ENCODE measurements around the gene RRBP1.

RRBP1 gene

DNA sequence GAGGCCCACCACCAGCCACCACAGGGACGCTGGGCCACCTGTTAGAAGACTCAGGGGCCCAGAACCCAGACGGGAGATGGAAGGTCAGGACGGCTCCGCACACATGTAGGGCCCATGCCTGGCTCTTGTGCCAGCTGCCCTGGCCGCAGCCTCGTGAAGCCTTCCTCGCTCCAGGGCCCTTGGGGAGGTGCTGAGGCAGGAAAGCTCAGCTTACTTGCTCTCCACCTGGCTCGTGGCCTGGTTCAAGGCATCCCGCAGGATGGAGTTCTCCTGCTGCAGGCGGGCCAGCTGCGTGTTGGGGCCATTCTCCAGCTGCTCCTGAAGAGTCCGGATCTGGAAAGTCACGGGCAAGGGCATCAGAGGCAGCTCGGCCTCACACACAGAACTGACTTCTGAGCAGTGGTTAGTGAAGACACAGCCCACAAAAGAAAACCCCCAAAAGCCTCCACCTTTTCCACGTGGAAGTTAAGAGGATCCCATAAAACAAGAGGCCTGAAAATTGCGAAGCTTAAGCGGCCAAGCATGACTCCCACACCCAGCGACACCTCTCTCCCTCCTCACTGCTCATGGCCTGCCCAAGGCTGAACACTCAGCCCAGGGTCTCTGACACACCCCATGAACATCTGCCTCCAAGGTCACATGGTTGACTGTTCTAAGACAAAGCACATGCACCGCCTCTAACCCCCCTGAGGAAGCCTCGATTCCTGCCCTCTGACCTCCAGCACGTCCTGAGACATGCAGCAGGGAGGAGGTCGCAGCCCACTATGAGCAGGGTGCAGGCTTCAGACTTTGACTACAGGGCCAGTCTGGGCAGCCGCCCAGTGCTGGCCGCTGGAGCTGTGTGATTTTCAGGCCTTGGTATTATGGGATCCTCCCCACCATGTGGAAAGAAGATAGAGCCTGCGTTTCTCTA, 46.5 kb downstream of the RRBP1 start:
- no peak for DNase-seq (ENCODE audit: low spot score)

DNA sequence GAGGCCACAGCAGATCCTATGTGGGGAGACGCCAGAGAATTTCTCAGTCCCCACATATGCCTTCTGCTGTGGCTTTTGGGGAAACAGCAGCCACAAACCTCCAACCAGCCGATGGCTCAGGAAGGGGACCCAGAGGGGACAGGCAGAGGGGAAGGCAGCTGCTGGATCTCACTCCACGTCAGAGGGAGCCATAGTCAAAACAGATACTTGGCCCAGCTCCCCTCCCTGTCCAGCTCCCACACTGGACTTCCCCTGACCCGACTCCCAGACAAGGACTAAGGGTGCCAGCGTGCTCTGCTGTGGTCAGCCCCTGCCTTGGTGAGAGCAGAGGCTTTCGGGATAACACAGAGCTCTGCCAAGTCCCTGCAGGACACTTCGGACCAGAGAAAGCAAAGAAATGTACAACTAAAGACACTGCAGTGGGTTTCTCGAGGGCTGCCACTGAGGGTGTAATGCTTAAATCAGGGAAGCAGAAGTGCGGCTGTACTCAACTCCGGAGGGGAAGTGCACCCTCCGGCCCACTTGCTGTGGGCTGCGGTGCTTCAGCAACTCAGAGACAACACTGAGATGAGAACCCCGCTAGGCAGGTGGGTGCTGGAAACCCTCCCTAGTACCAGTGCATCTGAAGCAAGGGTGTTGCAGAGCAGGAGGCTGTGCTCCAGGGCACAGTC, 47.2 kb downstream of the RRBP1 start:
- peak; percentile 73 for DNase-seq (ENCODE audit: low spot score)

DNA sequence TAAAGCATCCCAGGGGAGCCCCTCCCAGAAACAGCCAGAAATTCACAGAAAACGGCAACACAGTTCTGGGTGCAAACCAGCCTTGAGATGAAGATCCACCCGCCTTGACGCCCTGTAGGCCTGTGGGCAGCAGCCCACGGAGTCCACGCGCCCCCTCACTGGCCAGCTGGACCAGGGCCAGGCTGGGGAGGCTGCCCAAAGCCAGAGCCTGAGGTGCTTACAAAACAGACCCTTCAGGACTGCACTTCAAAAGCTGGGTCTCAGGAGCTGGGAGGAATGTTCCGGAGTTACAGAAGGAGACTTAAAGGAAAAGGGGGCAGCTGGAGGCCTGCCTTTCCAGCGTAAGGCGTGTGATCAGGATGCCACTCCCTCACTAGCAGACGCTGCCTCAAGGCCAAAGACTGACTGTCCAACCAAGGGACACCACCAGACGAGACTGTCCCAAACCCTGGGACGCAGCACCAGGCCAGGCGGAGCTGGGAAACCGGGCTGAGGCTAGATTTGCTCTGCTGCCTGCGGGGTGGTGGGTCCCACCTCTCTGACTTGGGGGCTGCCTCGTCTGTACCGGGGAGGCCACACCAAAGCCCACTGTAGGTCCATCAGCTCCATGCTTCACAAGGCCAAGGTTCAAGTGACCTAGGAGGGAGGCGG, 48.1 kb downstream of the RRBP1 start:
- no peak for DNase-seq (ENCODE audit: low spot score)

DNA sequence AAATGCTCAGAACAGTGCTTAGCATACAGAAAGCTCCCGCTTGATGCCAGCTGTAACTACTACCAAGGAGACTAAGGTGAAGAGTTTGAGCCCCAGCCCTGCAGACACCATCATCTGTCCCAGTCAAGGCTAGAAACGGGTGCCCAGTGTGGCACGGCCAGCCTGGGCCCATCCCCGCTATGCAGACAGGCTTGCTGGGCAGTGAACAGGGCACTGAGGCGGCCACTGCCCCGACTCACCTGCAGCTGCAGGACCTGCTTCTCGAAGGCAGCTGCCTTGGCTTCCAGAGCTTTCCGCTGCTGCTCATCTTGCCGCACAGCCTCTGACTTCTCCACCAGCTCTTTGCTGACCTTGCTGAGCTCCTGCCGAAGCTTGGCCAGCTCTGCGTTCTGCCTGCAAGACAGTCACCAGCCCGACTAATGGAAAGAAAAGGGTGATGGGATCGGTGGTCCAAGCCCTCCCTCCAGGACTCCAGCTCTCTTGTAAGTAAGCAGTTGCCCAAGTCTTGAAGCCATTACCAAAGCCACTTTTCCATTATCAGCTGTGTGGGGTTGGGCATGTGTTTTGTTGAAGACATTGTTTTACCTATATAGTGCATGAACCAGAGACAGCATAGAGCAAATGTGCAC, 48.7 kb downstream of the RRBP1 start:
- DNase-seq (ENCODE audit: low spot score), result no peak

DNA sequence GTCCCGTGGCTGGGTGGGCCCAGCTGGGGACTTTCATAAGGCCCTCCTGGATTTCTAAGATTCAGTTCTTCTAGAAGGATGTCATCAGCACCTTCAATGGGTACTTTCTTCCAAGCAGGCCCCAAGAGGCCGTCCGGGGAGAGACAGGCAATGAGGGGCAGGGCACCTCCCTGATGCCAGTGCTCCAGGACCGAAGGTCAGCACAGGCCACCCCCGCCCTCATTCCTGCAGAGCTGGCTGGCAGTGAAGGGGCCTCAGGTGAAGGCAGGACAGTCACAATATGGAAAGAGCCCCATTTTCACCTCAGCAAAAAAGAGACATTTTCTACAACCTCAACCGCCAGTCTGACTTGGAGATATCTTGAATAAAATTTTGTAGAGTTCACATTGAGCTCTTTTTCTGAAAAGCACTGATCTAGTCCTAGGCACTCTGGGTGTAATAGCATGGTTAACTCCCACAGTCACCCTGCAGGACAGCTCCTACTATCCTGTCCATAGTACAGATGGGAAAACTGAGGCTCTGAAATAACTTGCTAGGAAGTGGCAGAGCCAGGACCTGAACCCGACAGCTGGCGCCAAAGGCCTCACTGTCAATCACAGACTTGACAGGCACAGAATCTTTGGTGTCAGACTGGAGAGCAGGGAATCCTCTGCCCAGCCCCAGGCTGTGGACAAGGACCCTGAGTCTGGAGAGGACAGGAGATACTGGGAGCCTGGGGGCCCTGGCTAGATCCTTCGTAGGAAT, 50.3 kb downstream of the RRBP1 start:
- no peak for DNase-seq (ENCODE audit: low spot score)

GRCh38 chr20:17630806-17631195, 51.2 kb downstream of the RRBP1 start:
- DNase-seq (ENCODE audit: low spot score), result no peak

DNA sequence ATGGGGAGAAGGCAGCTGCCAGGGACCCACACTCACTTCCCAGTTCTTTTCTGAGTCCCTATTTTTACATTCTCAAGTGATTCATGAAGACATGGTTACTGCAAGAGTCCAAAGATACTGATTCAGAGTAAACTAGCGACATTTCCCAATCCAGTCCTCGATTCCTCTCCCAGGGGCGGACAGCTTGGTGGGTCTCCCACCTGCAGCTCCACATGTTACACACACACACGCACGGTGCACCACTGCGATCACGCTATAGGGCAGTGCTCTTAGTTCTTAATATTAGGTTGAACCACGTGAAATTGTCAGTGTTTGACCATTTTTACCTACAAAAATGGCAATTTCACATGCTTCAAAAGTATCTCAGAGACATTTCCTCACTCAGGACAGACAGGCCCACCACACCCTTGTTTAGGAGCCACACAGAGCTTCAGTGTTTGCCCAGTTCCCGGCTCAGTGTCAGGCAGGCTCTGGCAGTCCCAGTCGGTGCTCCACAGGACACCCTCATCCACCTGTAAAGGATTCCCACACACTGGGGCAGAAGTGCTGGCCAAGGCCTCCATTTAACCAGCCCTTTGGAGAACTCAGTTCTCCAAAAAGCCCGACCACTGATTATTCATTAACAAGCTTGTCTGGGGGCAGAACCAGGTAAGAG, 51.8 kb downstream of the RRBP1 start:
- no peak for DNase-seq (ENCODE audit: low spot score)

- no peak for DNase-seq (ENCODE audit: low spot score)
These were observed 52.4 kb downstream of the RRBP1 start for GRCh38 chr20:17629678-17630089.

- no peak for DNase-seq (ENCODE audit: low spot score)
These were observed 53.0 kb downstream of the RRBP1 start for GRCh38 chr20:17629025-17629424.

DNA sequence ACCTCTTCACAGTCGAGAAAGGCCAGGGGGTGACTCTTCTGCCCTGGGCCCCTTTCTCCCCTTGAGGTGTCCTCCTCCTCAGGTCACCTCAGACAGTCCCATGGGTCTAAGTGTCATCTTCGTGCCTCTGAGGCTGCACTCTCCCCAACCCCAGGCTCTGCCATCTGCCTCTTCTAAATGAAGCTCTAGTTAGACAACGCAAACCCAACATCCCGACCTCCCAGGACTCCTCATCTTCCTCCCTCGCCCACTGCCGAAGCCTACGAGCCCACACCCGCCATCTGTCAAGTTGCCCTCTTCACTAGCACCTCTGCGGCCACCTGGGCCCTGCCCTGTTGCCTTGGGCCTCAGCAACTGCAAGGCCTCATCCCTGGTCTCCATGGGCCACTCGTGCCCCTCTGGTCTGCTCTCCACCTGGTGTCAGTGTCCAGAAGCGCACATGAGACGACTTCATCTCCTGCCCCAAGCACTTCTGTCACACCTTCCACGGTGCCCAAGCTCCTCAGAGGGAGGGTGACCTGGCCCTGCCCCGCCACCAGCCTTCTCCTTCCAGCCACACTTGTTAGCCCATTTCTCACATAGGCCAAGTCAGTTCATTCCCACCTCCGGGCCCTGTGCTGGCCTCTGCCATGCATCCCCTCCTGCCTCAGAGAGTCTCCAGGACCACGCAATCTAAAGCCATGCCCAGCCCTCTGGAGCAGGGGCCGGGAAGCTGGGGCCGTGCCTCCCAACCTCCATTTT, 53.8 kb downstream of the RRBP1 start:
- no peak for DNase-seq (ENCODE audit: low spot score)

DNA sequence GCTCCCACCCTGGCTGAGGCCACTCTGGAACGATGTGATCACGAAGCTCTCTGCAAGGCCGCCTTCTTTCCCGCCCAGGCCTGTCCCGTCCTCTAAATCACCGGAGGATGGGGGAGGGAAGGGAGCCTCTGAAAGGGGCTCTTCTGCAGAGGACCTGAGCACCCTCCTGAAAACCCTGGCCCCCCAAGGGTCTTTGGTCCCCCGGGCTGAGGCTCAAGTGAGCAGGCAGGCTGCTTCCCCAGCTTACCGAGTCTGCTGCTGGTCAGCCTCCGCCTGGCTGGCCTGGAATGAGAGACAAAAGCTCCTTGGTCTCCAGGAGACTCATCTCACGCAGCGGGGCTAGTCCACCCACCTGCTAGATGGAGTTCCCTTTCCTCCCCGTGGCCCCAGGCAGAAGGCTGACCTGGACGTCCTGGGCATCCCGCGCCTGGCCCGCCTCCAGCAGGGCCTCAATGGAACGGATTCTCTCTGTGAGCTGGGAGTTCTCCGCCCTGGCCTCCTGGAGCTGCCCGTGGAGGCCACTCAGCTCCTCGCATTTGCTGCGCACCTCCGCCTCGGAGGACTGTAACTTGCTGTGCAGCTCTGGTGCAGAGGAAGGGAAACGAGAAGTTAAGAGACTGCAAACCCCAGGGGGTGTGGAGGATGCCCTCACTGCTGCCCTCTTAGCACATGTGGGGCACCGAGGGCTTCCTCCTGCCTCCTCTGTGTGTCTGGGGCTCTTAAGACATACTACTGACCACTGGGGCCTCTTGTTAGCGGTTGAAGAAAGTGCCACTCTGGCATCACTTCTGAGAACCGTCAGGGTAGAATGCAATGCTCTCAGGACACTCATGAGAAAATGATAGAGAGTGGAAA, 54.7 kb downstream of the RRBP1 start:
- DNase-seq (ENCODE audit: low spot score), result no peak

- no peak for DNase-seq (ENCODE audit: low spot score)
These were observed 55.6 kb downstream of the RRBP1 start for GRCh38 chr20:17626217-17627007.

GRCh38 chr20:17625246-17626051, 56.6 kb downstream of the RRBP1 start:
- DNase-seq (ENCODE audit: low spot score), result no peak

GRCh38 chr20:17624551-17625245, 57.3 kb downstream of the RRBP1 start:
- no peak for DNase-seq (ENCODE audit: low spot score)

DNA sequence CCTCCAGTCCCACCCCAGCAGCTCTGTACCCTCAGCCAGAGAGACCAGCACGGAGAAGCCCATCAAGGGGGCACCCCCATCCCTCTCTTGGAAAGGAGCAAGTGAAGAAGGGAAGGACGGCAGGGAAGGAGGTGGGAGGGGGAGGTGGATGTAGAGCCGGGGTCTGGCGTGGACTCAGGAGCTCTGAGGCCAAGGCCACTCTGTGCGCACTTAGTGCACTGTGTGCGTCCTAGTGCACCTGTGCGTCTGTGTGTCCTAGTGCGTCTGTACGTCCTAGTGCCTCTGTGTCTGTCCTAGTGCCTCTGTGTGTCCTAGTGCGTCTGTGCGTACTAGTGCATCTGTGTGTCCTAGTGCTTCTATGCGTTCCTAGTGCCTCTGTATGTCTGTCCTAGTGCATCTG, 58.0 kb downstream of the RRBP1 start:
- DNase-seq (ENCODE audit: low spot score), result no peak

DNA sequence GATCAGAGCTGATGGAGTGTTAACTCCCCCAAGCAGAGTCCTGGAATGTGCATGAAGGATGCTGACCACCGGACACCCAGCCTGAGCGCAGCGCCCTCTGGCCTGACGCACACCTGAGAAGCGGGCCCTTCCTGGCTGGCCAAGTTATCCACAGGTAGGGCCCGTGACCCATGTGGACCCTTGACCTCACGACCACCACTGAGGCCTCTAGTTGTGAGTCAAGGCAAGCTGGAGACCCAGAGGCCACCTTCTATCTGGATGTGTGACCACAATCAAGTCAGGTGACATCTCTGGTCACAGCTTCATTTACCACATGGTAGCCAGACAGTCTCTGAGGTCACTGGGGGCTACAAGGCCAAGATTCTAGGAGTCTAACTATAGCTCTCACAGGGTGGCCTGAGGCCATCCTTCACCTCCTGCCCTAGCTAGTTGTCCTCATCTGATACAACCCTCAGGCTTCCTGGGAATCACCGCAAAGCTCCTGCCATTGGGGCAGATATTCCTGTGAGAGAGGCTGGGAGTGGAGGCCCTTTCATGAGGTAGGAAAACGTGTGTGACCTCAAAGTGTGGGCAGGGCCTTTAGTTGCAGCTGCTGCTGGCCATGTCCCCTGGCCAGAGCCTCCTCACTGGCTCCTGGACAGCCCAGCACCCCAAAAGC, 59.1 kb downstream of the RRBP1 start:
- no peak for DNase-seq (ENCODE audit: low spot score)

Data from Ammon's horn (tissue), 1 donor.